HG02642 (cell line): ENCODE results near the gene ATP2B1.

ENCODE experiments used
- ATAC-seq: cut with Tn5 transposase; IDR thresholded peaks from one replicate; pipeline ENCODE4 v1.9.1; 2021; ENCODE audit warnings: mild to moderate bottlenecking; ENCODE audit not compliant: unreplicated experiment, poor library complexity

ATP2B1 gene

GRCh38 chr12:89551747-89552146 lies 156.9 kb downstream of the ATP2B1 start:
- no peak for ATAC-seq

DNA sequence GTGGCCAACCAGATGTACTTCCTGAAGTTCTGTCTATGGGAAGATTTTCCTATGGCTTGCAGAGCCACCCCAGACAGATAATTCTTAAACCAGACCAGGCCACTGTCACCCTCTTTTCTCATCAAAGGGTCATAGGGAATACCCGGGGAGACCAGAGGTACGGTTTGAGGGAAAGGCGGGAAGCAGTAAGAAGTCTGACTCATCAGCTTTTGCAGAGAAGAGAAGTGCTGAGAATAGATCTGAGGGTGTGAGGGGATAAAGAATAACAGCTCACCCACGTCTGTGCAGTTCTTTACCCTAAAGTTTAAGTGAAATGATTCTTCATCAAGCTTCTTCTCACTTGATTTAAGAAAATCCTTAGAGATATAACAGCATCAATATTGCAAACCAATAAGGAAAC lies 161.5 kb downstream of the ATP2B1 start:
- no peak for ATAC-seq

- ATAC-seq: no peak
Observed at GRCh38 chr12:89546151-89546550, 162.5 kb downstream of the ATP2B1 start.

DNA sequence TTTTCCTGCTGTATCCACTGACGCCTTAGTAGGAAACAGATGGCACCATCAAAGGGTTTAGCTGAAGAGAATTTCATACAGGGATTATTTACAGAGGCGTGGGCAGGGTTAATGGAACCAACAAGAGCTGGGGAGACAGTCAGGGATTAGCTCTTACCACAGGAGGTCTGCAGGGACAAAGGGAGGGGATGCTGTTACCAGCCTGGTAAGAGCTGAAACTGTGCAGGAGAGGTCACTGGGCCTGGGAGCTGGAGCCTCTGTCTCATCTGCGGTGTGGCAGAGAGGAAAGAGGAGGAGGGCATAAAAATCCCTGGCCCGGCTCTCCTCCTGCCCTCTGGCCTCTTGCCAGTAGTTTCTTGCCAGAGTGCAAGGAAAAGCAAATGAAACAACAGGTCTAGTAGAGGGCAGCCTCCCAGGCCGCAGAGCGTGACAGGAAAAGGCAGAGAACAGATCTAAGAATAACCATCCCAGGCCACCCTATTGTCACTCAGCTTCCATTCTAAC lies 163.9 kb downstream of the ATP2B1 start:
- ATAC-seq: peak; percentile 33

DNA sequence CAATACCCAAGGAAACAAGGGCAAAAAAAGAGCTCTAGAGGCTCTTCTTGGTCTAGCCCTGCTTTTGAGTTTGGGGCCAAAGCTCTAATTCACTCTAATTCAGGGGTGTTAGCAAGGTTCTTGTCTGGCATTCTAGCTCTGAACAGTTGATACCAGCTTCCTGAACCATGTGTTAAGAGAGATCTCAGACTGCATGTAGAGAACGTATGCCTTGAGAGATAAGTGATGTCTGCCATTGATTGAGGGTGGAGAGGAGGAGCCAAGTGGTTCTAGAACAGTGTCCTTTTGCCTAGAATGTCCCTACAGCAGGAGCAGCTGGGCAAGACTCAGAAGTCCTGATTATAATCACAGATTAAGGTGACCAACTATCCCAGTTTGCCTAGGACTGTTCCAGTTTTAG lies 164.6 kb downstream of the ATP2B1 start:
- no peak for ATAC-seq

DNA sequence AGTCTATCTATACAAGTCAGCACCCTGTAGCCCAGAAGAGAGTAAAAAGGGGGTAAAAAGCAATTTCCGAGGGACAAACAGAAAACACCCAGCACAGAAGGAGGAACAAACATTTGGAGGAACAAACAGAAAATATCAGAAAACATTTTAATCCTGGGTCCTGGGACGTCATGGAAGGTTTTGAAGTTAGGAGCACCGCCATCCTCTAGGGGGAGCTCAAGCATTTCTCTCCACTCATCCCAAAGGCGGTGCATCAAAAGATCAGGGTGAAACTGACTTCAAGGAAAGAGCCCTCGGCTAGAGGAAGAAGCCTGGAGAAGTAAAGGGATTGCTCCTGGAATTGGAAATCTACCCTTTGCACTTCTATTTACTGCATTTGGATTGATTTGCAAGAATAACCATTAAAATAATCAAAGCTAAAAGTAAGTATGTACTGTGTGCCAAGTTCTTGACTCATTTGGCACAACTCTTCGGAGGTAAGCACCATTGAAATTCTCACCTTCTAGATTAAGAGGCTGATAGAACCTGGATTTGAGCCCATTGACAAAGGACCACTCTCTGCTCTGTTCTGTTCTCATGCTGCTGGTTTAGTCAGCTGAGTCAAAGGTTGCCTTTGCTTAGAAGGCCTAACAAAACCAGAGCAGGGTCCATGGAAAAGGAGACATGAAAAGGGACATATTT lies 165.6 kb downstream of the ATP2B1 start:
- peak; percentile 85 for ATAC-seq

DNA sequence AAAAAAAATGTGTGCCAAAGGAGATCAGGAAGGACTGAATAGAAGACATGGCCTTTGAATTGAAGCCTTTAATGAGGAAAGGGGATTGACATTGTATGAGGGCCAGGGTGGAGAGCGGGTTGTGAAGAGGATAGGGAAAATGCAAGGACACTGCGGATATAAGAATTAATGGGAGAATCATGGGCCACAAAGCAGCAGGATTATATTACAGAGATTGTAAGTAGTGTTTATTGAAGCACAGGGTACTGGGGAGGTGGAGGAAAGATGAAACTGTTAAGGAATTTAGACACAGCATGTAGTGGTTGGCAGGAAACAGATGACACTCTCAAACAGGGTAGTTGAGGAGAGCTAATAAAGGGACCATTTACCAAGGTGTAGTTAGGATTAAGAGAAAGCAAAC lies 166.4 kb downstream of the ATP2B1 start:
- ATAC-seq: no peak

- no peak for ATAC-seq
Observed at GRCh38 chr12:89540586-89540985, 168.1 kb downstream of the ATP2B1 start.

DNA sequence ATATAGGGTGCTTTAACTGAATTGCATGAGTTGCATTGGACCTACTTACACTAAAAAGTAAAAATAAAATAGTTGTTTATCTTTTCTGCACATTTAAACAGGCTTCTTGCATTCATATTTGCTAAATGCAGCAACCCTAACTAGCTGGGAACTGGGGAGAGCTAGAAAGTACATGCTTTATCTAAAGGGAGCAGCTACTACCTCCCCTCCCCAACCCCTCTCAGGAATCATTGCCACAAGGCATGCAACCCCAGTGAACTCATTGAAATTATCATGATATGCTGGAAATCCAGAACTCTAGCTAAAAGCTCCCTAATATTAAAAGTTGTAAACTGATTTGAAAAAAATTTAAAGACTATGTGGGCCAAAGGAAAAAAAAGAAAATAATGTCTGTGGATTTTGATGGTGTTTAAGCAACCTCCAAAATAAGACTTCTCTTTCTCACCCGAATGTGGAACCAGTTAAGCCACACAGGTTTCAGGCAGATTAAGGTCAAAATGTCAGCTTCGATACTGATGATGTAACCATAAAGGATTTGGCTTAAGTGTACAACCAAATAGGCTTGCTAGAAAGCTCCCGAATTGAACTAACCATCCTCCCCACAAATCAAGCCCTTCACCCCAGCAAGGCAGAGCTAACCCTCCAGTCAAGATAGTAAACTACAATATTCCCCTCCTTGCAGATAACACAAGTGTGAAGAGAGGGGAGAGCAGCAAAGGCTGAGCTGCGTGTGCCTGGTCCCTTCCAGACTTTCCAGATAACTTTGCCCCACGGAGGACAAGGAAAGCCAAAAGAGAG lies 169.0 kb downstream of the ATP2B1 start:
- no peak for ATAC-seq

GRCh38 chr12:89538897-89539296 lies 169.7 kb downstream of the ATP2B1 start:
- no peak for ATAC-seq
